ENCODE data around the gene UVRAG. TPM values are rescaled to one million over a fixed set of nuclear protein-coding genes. Genes with fewer than 3 reads are reported as not detected.
"Not testable (repeated sequence)": the region's sequence is repeated elsewhere in the genome, so short reads cannot be mapped to it uniquely, and the experiment has no call there.

Gene UVRAG
- total RNA-seq, 2 donors from 2014 or later = 10.9 to 31.0 TPM

GRCh38 chr11:75878933-75879332, 63.9 kb downstream of the UVRAG start:
- Histone ChIP-seq H3K9me3 (no peaks in the 10 kb centered on the region), H3K4me1 (no peaks in the 10 kb centered on the region), H3K4me3 (no peak overlapping the region), H3K27me3 (no peaks in the 10 kb centered on the region), H3K36me3 (replicated peaks in 1 of 2; ENCODE audit: insufficient read depth in 1 of 2, low read depth in 2 of 2) (peaks cover 0 to 1% of the 10 kb centered on the region in 2 donors), H3K27ac (no peak overlapping the region)
- intact Hi-C loops (cut with DNase I) = no loop called here
- WGBS, 2 donors = 89 to 91% methylated on average over 2 of the region's 2 CpGs
- TF ChIP-seq CTCF (IDR thresholded peaks at IDR 0.05) (no peak), POLR2A (IDR thresholded peaks at IDR 0.05) (no peak)
- ATAC-seq (no peak), DNase-seq (no peak)

DNA sequence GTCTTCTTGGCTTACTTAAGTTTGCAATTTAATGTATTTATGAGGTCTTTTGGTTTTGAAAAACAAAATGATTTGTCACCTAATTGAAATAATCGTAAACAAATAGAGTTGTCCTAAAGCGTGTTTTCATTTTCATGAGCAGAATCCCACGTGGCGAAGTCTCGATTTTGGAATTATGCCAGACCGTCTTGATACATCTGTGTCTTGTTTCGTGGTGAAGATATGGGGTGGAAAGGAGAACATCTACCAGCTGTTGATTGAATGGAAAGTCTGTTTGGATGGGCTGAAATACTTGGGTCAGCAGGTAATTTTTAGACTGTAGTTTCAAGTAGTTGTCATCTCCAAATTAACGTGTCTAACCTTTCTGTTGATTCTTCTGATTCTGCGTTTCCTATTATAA, 64.7 kb downstream of the UVRAG start:
- H3K9me3 ChIP-seq = no peaks in the 10 kb centered on the region
- intact Hi-C loops (cut with DNase I) = no loop called here
- H3K36me3 ChIP-seq (replicated peaks in 1 of 2; ENCODE audit: insufficient read depth in 1 of 2, low read depth in 2 of 2) = peaks cover 0 to 1% of the 10 kb centered on the region in 2 donors
- no peak for TF ChIP-seq CTCF (IDR thresholded peaks at IDR 0.05)
- TF ChIP-seq POLR2A (IDR thresholded peaks at IDR 0.05) = no peak
- H3K4me3 ChIP-seq = no peak overlapping the region
- H3K27me3 ChIP-seq = no peaks in the 10 kb centered on the region
- WGBS, 2 donors = 84 to 88% methylated on average over 9 of the region's 9 CpGs
- no peak overlapping the region for H3K27ac ChIP-seq
- no peaks in the 10 kb centered on the region for H3K4me1 ChIP-seq
- DNase-seq (no peak), ATAC-seq (no peak)

- H3K4me1 ChIP-seq; ATAC-seq; H3K27ac ChIP-seq; H3K9me3 ChIP-seq; H3K4me3 ChIP-seq; intact Hi-C loops (cut with DNase I); DNase-seq; H3K36me3 ChIP-seq (replicated peaks in 1 of 2; ENCODE audit: insufficient read depth in 1 of 2, low read depth in 2 of 2); H3K27me3 ChIP-seq: not testable (repeated sequence)
- WGBS, 2 donors = 88 to 95% methylated on average over 8 of the region's 8 CpGs
Measured at GRCh38 chr11:75880343-75880742, 65.3 kb downstream of the UVRAG start.

DNA sequence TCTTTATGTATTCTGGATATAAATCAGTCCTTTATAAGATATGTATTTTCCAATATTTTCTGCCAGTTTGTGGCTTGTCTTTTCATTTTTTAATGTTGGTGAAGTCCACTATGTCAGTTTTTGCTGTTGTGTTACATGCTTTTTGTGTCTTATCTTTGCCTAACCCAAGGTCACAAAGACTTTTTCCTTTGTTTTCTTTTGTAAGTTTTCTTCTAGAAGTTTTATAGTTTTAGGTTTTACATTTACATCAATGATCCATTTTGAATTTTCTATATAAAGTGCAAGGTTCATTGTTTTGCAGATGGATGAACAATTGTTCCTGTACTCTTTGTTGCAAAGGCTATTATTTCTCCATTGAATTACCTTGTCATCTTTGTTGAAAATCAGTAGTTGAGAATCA, 69.3 kb downstream of the UVRAG start:
- Histone ChIP-seq H3K27me3 (no peaks in the 10 kb centered on the region), H3K36me3 (replicated peaks in 1 of 2; ENCODE audit: insufficient read depth in 1 of 2, low read depth in 2 of 2) (peaks cover 0 to 1% of the 10 kb centered on the region in 2 donors), H3K9me3 (no peaks in the 10 kb centered on the region), H3K27ac (no peak overlapping the region), H3K4me3 (no peak overlapping the region), H3K4me1 (no peaks in the 10 kb centered on the region)
- intact Hi-C loops (cut with DNase I) = no loop called here
- TF ChIP-seq CTCF (IDR thresholded peaks at IDR 0.05) (no peak), POLR2A (IDR thresholded peaks at IDR 0.05) (no peak)
- ATAC-seq = no peak
- DNase-seq = no peak

DNA sequence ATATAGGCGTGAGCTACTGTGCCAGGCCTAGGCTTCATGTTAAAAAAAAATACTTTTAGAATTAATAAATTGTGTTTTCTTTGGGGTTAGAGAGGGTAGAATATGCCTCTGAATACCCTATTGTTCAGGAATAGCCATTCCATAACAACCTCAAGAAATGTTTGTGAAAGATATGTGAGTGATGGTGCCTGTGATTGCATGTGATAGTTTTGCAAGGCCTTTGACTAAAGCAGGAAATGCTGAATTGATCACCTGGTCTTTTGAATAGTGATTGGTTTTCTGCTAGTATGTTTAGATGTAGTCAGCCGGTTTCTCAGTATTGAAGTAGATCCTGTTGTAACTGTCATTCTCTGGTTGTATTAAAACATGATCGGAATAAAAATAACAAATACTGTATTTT, 73.4 kb downstream of the UVRAG start:
- intact Hi-C loops (cut with DNase I) = no loop called here
- no peak overlapping the region for H3K4me3 ChIP-seq
- H3K9me3 ChIP-seq = no peaks in the 10 kb centered on the region
- 91 to 94% methylated on average over 3 of the region's 3 CpGs for WGBS, 2 donors
- ATAC-seq (no peak), DNase-seq (no peak)
- H3K36me3 ChIP-seq (replicated peaks in 1 of 2; ENCODE audit: insufficient read depth in 1 of 2, low read depth in 2 of 2) = no peaks in the 10 kb centered on the region
- TF ChIP-seq POLR2A (IDR thresholded peaks at IDR 0.05) (no peak), CTCF (IDR thresholded peaks at IDR 0.05) (no peak)
- H3K27ac ChIP-seq = no peak overlapping the region
- H3K4me1 ChIP-seq = no peaks in the 10 kb centered on the region
- H3K27me3 ChIP-seq = no peaks in the 10 kb centered on the region
